GM18909 (cell line): ENCODE data around the gene SLC10A7.

Experiments
- ATAC-seq: cut with Tn5 transposase; IDR thresholded peaks from one replicate; pipeline ENCODE4 v1.9.1; 2021; ENCODE audit warnings: mild to moderate bottlenecking; ENCODE audit not compliant: unreplicated experiment, poor library complexity

The SLC10A7 gene

GRCh38 chr4:146498291-146498690 is 23.4 kb downstream of the SLC10A7 start:
- ATAC-seq, result no peak

DNA sequence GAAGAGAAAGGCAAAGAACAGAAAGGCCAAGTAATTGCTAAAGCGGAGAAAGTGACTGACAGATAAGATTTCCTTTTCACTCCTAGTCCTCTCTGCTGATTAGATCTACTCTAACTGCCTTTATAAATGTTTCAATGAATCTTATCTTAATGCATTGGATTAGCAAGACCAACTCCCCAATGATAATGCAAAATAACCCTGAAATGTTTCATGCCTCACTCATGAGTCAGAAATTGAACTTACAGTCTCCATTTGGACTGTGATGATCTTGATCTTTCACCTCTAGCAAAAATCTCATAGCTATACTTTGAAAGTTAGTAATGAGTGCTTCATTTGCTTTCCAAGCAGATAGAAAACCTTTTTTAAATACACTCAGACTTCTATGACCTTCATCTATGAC is 26.5 kb downstream of the SLC10A7 start:
- ATAC-seq, result no peak

DNA sequence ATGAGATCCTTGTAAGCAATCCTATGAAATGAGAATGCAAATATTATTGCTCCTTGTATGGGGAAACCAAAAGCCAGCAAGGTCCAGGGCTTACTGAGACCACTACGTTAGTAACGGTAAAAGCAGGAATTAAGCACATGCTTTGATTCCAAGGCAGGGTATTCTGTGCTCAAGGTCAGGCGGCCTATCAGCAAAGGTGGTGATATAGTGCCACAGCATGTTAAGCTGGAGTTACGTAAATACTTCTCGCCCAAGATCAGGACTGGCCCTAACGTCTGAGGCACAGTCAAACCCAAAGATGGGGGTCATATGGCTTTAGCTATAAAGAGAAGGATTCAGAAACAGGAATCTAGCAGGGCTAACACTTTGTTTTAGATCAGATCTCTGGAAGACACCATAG is 27.6 kb downstream of the SLC10A7 start:
- ATAC-seq, result no peak

GRCh38 chr4:146490106-146490505 is 31.6 kb downstream of the SLC10A7 start:
- ATAC-seq, result no peak

DNA sequence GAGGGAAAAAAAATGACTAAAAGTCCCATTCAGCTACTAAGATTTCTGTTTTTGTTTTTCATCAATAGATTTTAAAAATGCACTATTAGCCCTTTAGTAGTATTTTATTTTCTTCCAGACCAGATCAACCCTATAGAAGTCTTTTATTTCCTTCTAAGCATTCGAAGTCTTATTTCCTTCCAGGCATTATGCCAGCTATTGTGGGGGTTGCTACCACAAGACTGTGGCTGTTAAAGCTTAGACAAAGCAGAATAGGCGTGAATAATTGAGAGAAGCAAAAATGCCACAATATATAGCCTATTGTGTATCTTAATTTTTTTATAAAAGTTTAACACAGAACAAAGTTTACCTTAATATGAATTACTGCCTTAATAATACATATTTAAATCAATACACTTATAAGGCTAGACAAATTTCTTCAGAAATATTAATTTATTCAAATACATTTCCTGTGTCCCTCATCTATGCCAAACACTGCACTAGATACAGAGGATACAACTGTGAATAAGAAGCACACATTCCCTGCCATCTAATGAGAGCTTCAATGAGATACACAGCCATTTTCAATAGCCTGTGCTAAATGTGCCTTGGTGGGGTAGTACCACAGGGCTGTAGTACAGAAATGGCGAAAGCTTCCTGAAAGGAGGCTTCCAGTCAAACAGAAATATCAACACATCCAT is 33.1 kb downstream of the SLC10A7 start:
- ATAC-seq, result no peak

DNA sequence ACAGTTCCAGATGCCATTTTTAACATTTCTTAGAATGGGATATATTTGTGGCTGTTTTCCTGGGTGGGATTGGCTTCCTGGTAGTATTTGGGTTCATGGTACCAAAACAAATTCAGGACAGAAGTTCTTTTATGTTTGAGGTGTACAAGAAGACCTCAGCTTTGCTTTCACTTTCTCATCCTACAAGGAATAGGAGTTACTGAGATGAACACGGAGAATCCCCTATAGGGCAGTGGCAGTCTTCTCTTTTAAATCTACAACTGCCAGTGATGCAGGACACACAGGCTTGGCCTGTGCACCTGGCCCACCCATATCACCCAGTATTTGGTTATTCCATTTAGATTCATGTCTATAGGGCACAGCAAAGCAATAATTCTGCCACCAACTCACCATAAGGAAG is 35.2 kb downstream of the SLC10A7 start:
- ATAC-seq, result peak; percentile 84

DNA sequence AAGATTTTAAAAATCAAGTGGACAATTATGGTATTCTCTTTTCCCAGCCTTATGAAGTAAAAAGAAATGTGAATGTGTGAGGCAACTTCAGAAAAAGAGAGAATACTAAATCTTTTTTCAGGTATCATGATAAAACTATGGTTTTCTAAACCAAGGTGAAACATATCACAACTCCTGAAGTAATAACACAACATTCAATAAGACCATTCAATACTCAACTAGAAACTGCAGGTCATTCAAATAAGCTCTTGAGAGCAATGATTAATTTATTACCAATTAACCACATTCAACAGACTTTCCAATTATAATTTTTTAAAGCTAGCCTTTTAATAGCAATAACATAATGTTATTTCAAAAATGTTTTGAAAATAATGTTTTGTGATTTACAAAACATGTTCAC is 35.8 kb downstream of the SLC10A7 start:
- ATAC-seq, result peak; percentile 52

DNA sequence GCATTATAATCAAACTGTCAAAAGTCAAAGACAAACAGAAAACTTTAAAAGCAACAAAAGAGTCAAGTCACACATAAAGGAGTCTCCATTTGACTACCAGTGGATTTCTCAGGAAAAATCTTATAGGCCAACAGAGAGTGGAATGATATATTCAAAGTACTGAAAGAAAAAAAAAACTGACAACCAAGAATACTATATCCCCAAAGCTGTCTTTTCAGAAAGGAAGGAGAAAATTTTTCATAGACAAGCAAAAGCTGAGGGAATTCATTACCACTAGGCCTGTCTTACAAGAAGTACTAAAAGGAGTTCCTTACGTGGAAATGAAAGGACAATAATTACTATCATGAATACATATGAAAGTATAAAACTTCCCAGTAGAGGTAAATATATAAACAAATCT is 39.0 kb downstream of the SLC10A7 start:
- no peak for ATAC-seq

DNA sequence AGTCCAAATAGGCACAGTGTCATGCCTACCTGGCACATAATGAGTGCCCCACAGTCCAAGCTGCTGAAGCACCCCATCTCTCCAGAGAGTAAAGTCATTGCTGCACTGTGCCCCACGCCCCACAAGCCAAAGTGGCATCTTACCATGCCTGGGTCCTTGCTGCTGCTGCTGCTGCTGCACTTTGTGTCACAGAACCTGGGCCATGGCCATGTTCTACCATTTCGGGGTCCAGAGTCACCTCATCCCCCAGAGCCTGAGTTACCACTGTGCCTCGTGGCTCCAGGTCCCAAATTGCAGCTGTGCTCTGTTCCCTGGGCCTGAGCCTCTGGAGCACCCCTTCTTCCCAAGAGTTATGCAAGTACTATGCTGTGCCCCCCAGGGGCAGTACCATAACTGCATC is 40.5 kb downstream of the SLC10A7 start:
- ATAC-seq, result no peak

DNA sequence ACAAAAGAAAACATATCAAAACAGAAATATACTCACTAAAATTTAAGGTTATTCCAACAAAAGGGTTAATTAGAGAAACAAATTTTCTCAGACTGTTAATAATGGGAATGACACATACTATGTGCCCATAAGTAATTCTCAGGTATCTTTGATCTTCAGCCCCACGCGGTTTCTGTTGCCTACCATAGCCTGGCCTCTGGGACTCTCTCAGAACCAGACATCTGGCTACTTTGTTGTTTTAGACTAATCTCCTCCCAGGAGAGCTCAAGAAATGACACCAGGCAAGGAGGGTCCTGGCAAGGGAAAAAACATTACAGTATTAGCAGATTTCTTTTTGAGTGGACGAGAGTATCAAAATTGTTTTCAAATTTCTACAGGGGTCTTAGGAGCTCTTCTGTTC is 43.7 kb downstream of the SLC10A7 start:
- no peak for ATAC-seq

- no peak for ATAC-seq
Observed at GRCh38 chr4:146477054-146477453, 44.7 kb downstream of the SLC10A7 start.

DNA sequence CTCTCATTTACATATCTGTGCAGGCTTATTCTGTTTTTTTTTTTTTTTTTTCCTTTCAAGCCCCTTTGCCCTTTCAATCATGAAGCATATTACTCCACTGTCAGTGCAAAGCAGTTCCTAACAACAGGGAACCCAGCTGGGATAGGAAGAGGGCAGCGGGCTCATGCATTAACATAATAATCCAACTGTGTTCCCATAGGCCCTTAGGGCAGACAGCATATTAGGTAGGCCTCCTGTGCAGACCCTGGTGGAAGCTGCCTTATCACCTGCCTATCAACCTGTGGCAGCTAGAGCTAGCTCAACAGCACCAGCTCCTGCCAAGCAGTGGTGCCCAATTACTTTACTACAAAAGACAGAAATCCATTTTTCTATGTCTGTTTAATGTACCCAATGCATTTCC is 49.3 kb downstream of the SLC10A7 start:
- ATAC-seq, result no peak

- ATAC-seq, result no peak
Observed at GRCh38 chr4:146470604-146471003, 51.1 kb downstream of the SLC10A7 start.

DNA sequence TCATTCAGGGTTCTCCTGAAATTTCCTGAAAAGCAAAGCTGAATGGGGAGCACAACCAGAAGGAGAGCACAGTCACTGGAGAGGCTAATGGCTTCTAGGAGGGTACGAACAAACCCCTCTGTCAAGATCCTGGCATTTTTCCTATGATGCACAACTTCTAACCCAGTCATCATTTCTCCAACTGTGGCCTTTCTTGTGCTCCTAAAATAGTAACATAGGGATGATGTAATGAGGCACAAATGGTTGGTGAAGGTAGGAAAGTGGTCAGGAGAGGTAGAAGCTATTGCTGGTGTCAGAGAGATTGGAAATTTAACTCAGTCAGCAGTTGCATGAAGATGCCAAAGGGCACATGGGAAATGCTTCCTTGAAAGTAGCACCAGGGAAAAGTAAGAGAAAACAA is 52.7 kb downstream of the SLC10A7 start:
- no peak for ATAC-seq

GRCh38 chr4:146465628-146466027 is 56.1 kb downstream of the SLC10A7 start:
- no peak for ATAC-seq

DNA sequence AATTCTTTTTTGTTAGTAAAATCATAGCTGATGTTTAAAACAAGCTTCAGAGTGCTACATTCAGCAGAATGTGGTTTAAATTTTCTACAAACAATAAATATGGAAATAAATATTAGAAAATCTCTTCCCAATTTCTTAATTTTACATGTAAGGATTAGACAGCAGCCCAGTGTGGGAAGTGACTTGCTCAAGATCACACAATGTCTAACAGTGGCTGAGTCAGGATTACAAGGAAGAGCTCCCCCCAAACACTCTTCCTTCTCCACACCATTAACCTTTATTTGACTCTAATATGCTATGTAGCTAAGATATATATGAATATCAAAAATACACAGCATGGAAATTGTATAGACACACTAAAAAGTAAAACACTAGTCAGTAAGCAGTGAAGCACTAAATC is 59.5 kb downstream of the SLC10A7 start:
- ATAC-seq, result no peak

DNA sequence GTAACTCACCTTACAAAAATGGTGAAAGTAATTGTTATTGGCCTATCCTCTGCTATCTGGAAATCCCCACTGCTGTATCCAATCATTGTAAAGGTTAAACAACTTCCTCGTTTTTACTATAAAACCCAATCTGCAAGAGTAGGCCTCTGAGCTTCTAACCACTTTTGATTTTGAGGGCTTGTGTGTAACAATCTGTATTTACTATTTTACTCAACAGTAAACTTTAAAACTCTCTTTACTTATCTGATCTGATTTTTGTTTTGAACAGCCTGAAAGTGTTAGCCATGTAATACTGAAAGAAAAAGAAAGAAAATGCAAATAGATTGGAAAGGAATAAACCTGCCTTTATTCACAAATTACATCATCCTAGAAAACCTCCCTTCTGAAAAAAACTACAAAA is 63.1 kb downstream of the SLC10A7 start:
- peak; percentile 88 for ATAC-seq

- no peak for ATAC-seq
Observed at GRCh38 chr4:146456681-146457080, 65.1 kb downstream of the SLC10A7 start.

GRCh38 chr4:146453181-146453807 is 68.4 kb downstream of the SLC10A7 start:
- ATAC-seq, result no peak

GRCh38 chr4:146450524-146450923 is 71.2 kb downstream of the SLC10A7 start:
- ATAC-seq, result peak; percentile 85

DNA sequence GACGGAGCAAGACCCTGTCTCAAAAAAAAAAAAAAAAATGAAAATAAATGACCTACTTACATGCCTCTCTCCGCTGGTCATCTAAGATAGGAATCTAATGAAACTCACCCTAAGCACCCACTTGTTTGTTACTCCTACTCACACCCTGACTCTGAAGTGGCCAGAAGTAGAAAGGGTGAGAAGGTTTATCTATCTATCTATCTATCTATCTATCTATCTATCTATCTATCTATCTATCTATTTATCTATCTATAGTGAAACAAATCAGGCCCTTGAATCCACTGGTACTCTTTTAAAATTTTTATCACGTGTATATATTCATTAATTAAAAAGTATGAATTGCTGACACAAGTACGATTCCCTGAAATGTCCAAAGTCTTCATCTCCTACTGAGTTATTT is 75.2 kb downstream of the SLC10A7 start:
- ATAC-seq, result no peak
